ENCODE data around the gene DMTF1.

DMTF1 gene

GRCh38 chr7:87140271-87140748 is 11.9 kb upstream of the DMTF1 start:
- ATAC-seq: no peak
- TF ChIP-seq PATZ1 (CRISPR knock-in tag; IDR thresholded peaks at IDR 0.05; ENCODE audit: borderline replicate concordance) (no peak), ZNF70 (CRISPR knock-in tag; IDR thresholded peaks at IDR 0.05) (no peak), BACH2 (CRISPR knock-in tag; IDR thresholded peaks at IDR 0.05; ENCODE audit: borderline replicate concordance) (no peak), GLIS3 (CRISPR knock-in tag; IDR thresholded peaks at IDR 0.05) (no peak), ZFP3 (CRISPR knock-in tag; IDR thresholded peaks at IDR 0.05) (0 out of 2 replicates have a peak, but pooled peaks have one; percentile 47)

GRCh38 chr7:87144173-87144657 is 8.0 kb upstream of the DMTF1 start:
- no peak for ATAC-seq
- TF ChIP-seq OSR1 (CRISPR knock-in tag; IDR thresholded peaks at IDR 0.05) (no peak), TCF4 (CRISPR knock-in tag; IDR thresholded peaks at IDR 0.05; ENCODE audit: borderline replicate concordance) (no peak), PPARA (CRISPR knock-in tag; IDR thresholded peaks at IDR 0.05; ENCODE audit: borderline replicate concordance) (no peak), ZNF565 (CRISPR knock-in tag; conservative IDR thresholded peaks at IDR 0.05; ENCODE audit: low read depth) (no peak), ZNF8 (CRISPR knock-in tag; IDR thresholded peaks at IDR 0.05) (no peak), ZC3H10 (CRISPR knock-in tag; IDR thresholded peaks at IDR 0.05) (no peak), ZNF70 (CRISPR knock-in tag; IDR thresholded peaks at IDR 0.05) (no peak), ZFP30 (CRISPR knock-in tag; IDR thresholded peaks at IDR 0.05) (no peak), CREB5 (CRISPR knock-in tag; IDR thresholded peaks at IDR 0.05; ENCODE audit: low read depth) (no peak), ZFP3 (CRISPR knock-in tag; IDR thresholded peaks at IDR 0.05) (no peak), ESRRG (CRISPR knock-in tag; IDR thresholded peaks at IDR 0.05) (no peak), RARB (CRISPR knock-in tag; IDR thresholded peaks at IDR 0.05) (no peak), PATZ1 (CRISPR knock-in tag; IDR thresholded peaks at IDR 0.05; ENCODE audit: borderline replicate concordance) (no peak), TSHZ2 (CRISPR knock-in tag; IDR thresholded peaks at IDR 0.05) (no peak), GLIS3 (CRISPR knock-in tag; IDR thresholded peaks at IDR 0.05) (no peak), CSRNP3 (CRISPR knock-in tag; IDR thresholded peaks at IDR 0.05) (no peak), ARNTL (CRISPR knock-in tag; IDR thresholded peaks at IDR 0.05; ENCODE audit: borderline replicate concordance, low read depth) (no peak)

GRCh38 chr7:87146740-87147386 is 5.4 kb upstream of the DMTF1 start:
- ATAC-seq: no peak
- no peak for TF ChIP-seq ESRRG (CRISPR knock-in tag; IDR thresholded peaks at IDR 0.05)
- TF ChIP-seq ZNF565 (CRISPR knock-in tag; conservative IDR thresholded peaks at IDR 0.05; ENCODE audit: low read depth): no peak
- no peak for TF ChIP-seq PPARA (CRISPR knock-in tag; IDR thresholded peaks at IDR 0.05; ENCODE audit: borderline replicate concordance)

Measured in SK-N-SH treated with all-trans-retinoic acid at 6 μM for 48 hours (cell line).